IPS-18c (cell line): ENCODE results near the gene TSPAN17.
"Not testable (repeated sequence)": the region's sequence is repeated elsewhere in the genome, so short reads cannot be mapped to it uniquely, and the experiment has no call there.

Source experiments
- H3K4me3 ChIP-seq: 2 replicates; pipeline ENCODE4 v1.7.0; 2013; ENCODE audit warnings: low read depth, mild to moderate bottlenecking, low read length, moderate library complexity; ENCODE audit not compliant: insufficient read depth
- H3K9me3 ChIP-seq: one replicate; pipeline ENCODE4 v1.6.1; 2013; ENCODE audit warnings: mild to moderate bottlenecking, low read length, moderate library complexity; ENCODE audit not compliant: control insufficient read depth, insufficient read depth

The TSPAN17 gene, protein sequence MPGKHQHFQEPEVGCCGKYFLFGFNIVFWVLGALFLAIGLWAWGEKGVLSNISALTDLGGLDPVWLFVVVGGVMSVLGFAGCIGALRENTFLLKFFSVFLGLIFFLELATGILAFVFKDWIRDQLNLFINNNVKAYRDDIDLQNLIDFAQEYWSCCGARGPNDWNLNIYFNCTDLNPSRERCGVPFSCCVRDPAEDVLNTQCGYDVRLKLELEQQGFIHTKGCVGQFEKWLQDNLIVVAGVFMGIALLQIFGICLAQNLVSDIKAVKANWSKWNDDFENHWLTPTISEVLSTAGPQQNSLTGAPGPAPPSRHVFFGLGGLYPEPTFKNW

GRCh38 chr5:176647030-176647842, at the start of gene TSPAN17:
TSPAN17 (plus strand) TSS chr5:176647484; CDS start chr5:176647616, 132 bp downstream.
- Histone ChIP-seq H3K9me3 (no peaks in the 10 kb centered on the region), H3K4me3 (peak within 1 kb of the TSS; percentile 94)

GRCh38 chr5:176599749-176600430, 47.4 kb upstream of the TSPAN17 start:
- H3K9me3 ChIP-seq, H3K4me3 ChIP-seq: not testable (repeated sequence)

- Histone ChIP-seq H3K9me3 (no peaks in the 10 kb centered on the region), H3K4me3 (no peak overlapping the region)
Observed at GRCh38 chr5:176601901-176602482, 45.3 kb upstream of the TSPAN17 start.

DNA sequence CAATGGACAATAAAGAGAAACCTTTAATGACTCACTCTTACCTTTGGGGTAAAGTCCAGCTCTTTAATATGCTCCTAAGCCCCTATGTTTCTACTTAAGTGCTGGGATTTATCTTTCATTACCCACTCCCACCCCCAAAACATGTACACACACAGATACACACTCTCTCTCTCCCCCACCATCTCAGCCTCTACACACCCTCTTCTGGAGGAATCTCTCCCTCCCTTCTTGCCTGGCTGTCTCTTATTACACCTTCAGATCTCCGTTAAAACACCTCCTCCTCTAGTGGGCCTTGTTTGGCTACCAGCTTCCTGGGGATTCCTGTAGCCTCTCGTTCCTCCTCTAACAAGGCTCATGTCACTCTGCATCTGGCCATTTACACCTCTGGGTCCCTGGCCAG, 44.2 kb upstream of the TSPAN17 start:
- H3K4me3 ChIP-seq: no peak overlapping the region

GRCh38 chr5:176606032-176606431, 41.3 kb upstream of the TSPAN17 start:
- no peak overlapping the region for H3K4me3 ChIP-seq
- H3K9me3 ChIP-seq: no peaks in the 10 kb centered on the region

More for the DNA sequence above, 44.2 kb upstream of the TSPAN17 start:
- H3K9me3 ChIP-seq: no peaks in the 10 kb centered on the region

DNA sequence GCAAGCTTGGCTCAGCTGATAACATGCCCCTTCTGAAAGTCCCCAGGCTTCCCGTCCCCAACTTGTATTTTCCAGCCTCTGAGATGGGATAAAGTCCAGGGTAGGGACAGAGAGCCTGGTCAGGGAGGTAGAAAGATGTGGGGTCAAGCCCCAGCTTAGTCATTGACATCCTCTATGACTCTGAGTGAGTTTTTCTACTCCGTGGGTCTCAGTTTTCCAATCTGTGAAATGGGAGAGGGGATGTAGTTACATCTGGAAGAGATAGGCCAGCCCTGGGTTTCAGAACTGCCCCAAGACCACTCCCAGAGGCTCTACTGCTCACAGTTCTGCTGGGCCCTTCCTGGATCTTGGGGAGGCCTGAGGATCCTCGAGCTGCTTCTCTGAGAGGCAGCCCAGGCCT, 40.4 kb upstream of the TSPAN17 start:
- Histone ChIP-seq H3K4me3 (no peak overlapping the region), H3K9me3 (no peaks in the 10 kb centered on the region)

GRCh38 chr5:176608142-176608705, 39.1 kb upstream of the TSPAN17 start:
- no peaks in the 10 kb centered on the region for H3K9me3 ChIP-seq
- no peak overlapping the region for H3K4me3 ChIP-seq

DNA sequence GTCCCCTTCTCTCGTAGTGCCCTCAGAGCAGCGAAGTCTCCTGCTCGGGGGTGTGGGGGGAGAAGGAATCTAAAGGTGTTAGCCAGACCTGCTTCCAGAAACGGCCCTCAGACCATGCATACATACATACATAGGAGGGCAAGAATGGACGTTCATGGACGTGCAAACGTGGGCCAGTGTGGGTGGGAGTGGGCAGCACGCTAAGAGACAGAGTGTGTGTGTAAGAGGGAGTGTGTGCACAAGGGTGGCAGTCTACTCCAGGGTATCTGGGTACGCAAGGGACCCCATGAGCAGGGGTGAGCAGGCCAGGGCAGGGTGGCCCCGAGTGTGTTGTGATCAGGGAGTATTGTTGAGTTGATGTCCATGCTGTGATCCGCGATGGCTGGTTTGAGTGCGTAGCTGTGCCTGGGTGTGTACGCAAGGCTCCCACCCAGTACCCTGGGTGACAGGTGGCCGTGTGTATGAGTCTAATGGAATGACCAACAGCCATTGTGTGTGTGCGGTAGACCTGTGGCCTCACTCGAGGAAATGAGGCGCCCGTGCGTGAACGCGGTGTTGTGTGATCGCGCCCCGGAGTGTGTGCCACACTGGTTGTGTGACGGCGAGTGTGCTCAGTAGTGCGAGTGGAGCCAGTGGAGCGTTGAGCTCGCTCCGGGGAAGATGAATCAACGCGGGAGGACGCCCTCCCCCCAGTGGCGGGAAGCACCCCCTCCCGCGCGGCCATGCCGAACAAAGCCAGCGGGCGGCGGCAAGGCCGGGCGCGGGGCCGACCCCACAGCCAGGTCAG, 38.2 kb upstream of the TSPAN17 start:
- Histone ChIP-seq H3K4me3 (peak overlapping the region; percentile 70), H3K9me3 (no peaks in the 10 kb centered on the region)

DNA sequence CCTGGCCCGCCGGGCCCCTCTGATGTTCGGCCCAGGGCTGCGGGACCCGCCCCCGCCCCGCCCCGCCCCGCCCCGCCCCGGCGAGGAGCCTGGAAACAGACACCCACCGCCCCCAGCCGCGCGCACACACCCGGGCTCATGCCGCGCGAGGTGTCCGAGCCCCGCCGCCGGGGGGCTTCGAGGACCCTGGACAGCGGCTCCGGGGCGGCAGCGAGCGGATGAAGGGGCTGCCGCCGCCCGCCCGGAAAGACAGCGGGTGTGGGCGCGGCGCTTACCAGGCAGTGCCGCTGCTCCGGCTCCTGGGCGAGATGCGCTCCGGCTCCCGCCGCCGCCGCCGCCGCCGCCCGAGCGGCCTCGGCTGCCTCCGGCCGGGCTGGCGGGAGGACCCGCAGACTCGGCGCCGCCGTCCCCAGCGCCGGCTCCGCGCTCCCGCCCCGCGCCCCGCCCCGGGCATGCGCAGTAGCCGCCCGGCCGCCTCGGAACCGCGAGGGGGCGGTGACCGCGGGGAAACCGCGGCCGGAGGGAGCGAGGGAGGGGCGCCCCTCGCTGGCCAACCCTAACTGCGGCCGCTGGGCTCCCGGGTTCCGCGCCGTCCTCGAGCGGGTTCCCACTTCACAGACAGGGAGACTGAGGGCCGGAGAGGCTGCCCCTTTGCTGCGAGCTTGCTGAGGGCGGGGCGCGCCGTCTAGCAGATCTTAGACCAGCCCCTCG, 37.4 kb upstream of the TSPAN17 start, which contains the start of gene GPRIN1:
Gene GPRIN1 (minus strand): TSS at position 433 of the 711 bp plus-strand sequence. CDS start 10,322 bp downstream, outside the sequence.
- no peaks in the 10 kb centered on the region for H3K9me3 ChIP-seq
- H3K4me3 ChIP-seq: peak within 1 kb of the TSS; percentile 70

DNA sequence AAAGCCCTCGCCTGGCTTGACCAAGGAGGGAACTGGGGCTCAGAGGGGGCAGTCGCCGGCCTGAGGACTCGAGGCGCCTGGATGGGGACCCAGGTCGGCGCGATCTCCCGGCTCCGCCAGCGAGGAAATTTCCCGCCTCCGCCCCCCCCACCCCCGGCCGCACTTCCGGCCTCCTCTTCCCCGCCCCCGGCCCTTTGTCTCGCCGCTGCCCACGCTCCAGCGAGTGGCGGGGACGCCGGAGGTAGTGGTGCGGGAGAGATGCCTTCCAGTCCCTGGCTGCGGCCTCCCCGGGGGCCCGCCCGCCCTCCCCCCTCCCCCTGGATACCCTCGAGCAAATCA, 36.9 kb upstream of the TSPAN17 start:
- peak overlapping the region; percentile 65 for H3K4me3 ChIP-seq
- no peaks in the 10 kb centered on the region for H3K9me3 ChIP-seq

- no peaks in the 10 kb centered on the region for H3K9me3 ChIP-seq
- H3K4me3 ChIP-seq: no peak overlapping the region
Observed at GRCh38 chr5:176611435-176611834, 35.8 kb upstream of the TSPAN17 start.

- Histone ChIP-seq H3K9me3 (no peaks in the 10 kb centered on the region), H3K4me3 (no peak overlapping the region)
Observed at GRCh38 chr5:176612008-176612407, 35.3 kb upstream of the TSPAN17 start.

DNA sequence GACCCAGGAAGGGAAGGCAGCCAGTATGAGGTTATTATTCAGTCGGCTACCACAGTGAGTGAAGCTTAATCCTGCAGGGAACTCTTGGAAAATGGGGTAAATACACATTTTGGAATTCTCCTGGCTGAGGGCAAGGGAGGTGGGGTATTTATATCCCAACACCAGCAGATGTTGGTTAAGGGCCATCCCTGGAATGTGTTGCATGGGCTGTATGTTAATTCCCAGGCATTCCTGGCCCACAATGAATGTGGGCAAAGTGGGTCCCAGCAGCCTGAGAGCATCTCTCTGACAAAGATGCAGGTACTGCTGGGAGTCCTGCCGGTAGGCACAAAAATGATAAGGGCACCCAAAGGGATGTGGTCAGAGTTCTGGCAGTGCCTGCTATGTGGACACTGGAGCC, 34.4 kb upstream of the TSPAN17 start:
- no peaks in the 10 kb centered on the region for H3K9me3 ChIP-seq
- H3K4me3 ChIP-seq: no peak overlapping the region

DNA sequence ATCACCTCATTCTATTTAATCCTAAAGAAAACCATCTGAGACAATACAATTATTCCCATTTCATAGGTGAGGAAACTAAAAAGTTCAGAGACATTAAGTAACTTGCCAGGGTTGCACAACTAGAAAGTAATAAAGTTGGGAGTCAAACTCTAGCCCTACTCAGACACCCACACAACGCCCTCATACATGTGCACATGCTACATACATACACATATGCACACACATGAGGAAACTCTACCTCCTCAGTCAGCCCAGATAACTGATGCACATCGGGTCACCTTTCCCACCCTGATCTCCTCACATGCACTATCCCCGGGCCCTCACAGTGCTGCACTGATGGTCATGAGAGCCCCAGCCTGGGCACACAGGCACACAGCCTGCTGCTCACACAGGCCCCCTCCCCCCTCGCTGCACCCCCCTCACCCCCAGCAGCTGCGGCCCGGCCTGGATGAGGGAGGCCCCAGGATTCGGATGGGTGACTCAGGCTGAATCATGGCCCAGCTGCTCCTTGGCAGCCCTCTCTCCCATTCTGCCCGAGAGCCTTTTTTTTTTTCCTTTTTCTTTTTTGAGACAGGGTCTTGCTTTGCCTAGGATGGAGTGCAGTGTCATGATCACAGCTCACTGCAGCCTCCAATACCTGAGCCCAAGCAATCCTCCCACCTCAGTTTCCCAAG, 32.3 kb upstream of the TSPAN17 start:
- peaks cover 4% of the 10 kb centered on the region for H3K9me3 ChIP-seq

GRCh38 chr5:176616511-176616910, 30.8 kb upstream of the TSPAN17 start:
- no peak overlapping the region for H3K4me3 ChIP-seq
- H3K9me3 ChIP-seq: peaks cover 4% of the 10 kb centered on the region

More for the DNA sequence above, 32.3 kb upstream of the TSPAN17 start:
- H3K4me3 ChIP-seq: no peak overlapping the region
